GM12878 (cell line): ENCODE measurements around the gene RBP3. TPM values are rescaled to one million over a fixed set of nuclear protein-coding genes. Genes with fewer than 3 reads are reported as not detected.

Experiments used
- ATAC-seq: fragments of 200-7000 bp; cut with Tn5 transposase; 3 replicates; pipeline ENCODE4 v1.9.1; 2020; ENCODE audit warnings: mild to moderate bottlenecking, moderate library complexity
- BruUV-seq: library from RNA; stranded (reverse); fragments of 400-500 nt; replicated peaks from 2 replicates; lab custom pipeline; 2021; lab: Mats Ljungman, UMichigan
- CTCF ChIA-PET: fragments of 300-600 bp; sonication (Branson Sonifier 250); formaldehyde crosslinking; extraction: SDS; loops from one replicate; lab custom pipeline; 2021; ENCODE audit warnings: inconsistent platforms; lab: Yijun Ruan, JAX
- POLR2A ChIA-PET: fragments of 350-600 bp; formaldehyde crosslinking; extraction: SDS; loops from one replicate; lab custom pipeline; 2021; ENCODE audit warnings: inconsistent platforms; lab: Charles Lee
- RAD21 ChIA-PET: fragments of 300-600 bp; sonication (Branson Sonifier 250); formaldehyde crosslinking; loops from one replicate; lab custom pipeline; 2023; ENCODE audit warnings: antibody characterized with exemption; ENCODE audit not compliant: unreplicated experiment; lab: Charles Lee
- SMC1A ChIA-PET: fragments of 300-600 bp; sonication (Branson Sonifier 250); formaldehyde crosslinking; loops from one replicate; lab custom pipeline; 2023; ENCODE audit not compliant: unreplicated experiment, uncharacterized antibody; lab: Charles Lee
- DNase-seq: peaks from one replicate; pipeline ENCODE4 v3.0.0-alpha.2; 2011; ENCODE audit warnings: low read depth, low spot score
- FAIRE-seq: peaks from 3 replicates; lab custom pipeline; 2011; peaks lifted over from hg19 to GRCh38; lab: Jason Lieb, UNC
- H2AFZ ChIP-seq: 2 replicates; pipeline ENCODE4 v1.6.0; 2011; ENCODE audit warnings: low read depth, low read length, control low read depth; ENCODE audit not compliant: control insufficient read depth
- H3K27ac ChIP-seq: 2 replicates; pipeline ENCODE4 v1.5.1; 2011; ENCODE audit warnings: control low read depth; ENCODE audit not compliant: control insufficient read depth, insufficient read depth
- H3K27me3 ChIP-seq, 2 experiments: replicated peaks in 1 of 2; 2 replicates each; pipeline versions ENCODE4 v1.6.0 to v1.6.1; 2011; ENCODE audit warnings: low read length in 1 of 2; ENCODE audit not compliant: control insufficient read depth in 2 of 2, insufficient read depth in 2 of 2
- H3K36me3 ChIP-seq, 2 experiments: 2 replicates each; pipeline ENCODE4 v1.5.1; 2011; ENCODE audit warnings: low read length in 1 of 2; ENCODE audit not compliant: control insufficient read depth in 2 of 2, insufficient read depth in 2 of 2
- H3K4me1 ChIP-seq: 2 replicates; pipeline ENCODE4 v1.6.1; 2011; ENCODE audit warnings: mild to moderate bottlenecking, low read length, moderate library complexity, mixed read lengths; ENCODE audit not compliant: control insufficient read depth, insufficient read depth
- H3K4me2 ChIP-seq: 2 replicates; pipeline ENCODE4 v1.6.0; 2011; ENCODE audit warnings: control low read depth; ENCODE audit not compliant: control insufficient read depth, insufficient read depth
- H3K4me3 ChIP-seq: fragments of 200-600 bp; sonication (generic); 2 replicates; pipeline ENCODE4 v1.5.1; 2016
- H3K79me2 ChIP-seq: 2 replicates; pipeline ENCODE4 v1.6.0; 2011; ENCODE audit warnings: low read length; ENCODE audit not compliant: control insufficient read depth, insufficient read depth
- H3K9ac ChIP-seq: 2 replicates; pipeline ENCODE4 v1.8.0; 2011; ENCODE audit warnings: low read length, control low read depth, mixed read lengths; ENCODE audit not compliant: control insufficient read depth, insufficient read depth
- H3K9me3 ChIP-seq: replicated peaks from 3 replicates; pipeline ENCODE4 v1.5.1; 2011; ENCODE audit warnings: mild to moderate bottlenecking, low read length; ENCODE audit not compliant: control insufficient read depth, insufficient read depth
- H4K20me1 ChIP-seq: 2 replicates; pipeline ENCODE4 v1.6.0; 2011; ENCODE audit not compliant: control insufficient read depth, insufficient read depth
- BACH1 ChIP-seq: fragments of 450-650 bp; IDR thresholded peaks from 2 replicates; pipeline ENCODE4 v1.6.1; 2017; ENCODE audit warnings: mild to moderate bottlenecking, borderline replicate concordance
- EED ChIP-seq: sonication (generic); IDR thresholded peaks from 2 replicates; pipeline ENCODE4 v1.6.1; 2016; ENCODE audit warnings: antibody characterized with exemption, low read depth
- EP300 ChIP-seq, 2 experiments: fragments of 150-350 bp in 1 of 2; IDR thresholded peaks; 2 replicates each; pipeline ENCODE4 v1.6.1; 2011 to 2012; ENCODE audit warnings: low read depth in 2 of 2, low read length in 2 of 2, borderline replicate concordance in 1 of 2, improper control_type of control experiment in 1 of 2, inconsistent platforms in 1 of 2; ENCODE audit not compliant: control insufficient read depth in 1 of 2
- FOS ChIP-seq: IDR thresholded peaks from 3 replicates; pipeline ENCODE4 v1.6.1; 2011; ENCODE audit warnings: borderline replicate concordance; ENCODE audit not compliant: insufficient read length; ENCODE audit errors: extremely low read depth
- JUND ChIP-seq: IDR thresholded peaks from 2 replicates; pipeline ENCODE4 v1.6.1; 2012; ENCODE audit warnings: low read depth, mild to moderate bottlenecking, low read length, improper control_type of control experiment, moderate library complexity
- LARP7 ChIP-seq: fragments of 450-650 bp; IDR thresholded peaks from 2 replicates; pipeline ENCODE4 v1.6.1; 2017; ENCODE audit warnings: mild to moderate bottlenecking
- MXI1 ChIP-seq: fragments of 150-350 bp; IDR thresholded peaks from 2 replicates; pipeline ENCODE4 v1.6.1; 2011; ENCODE audit warnings: low read depth, mild to moderate bottlenecking, inconsistent platforms, low read length, improper control_type of control experiment
- NR2C2 ChIP-seq: IDR thresholded peaks from 2 replicates; pipeline ENCODE4 v1.6.1; 2011; ENCODE audit warnings: borderline replicate concordance, low read depth; ENCODE audit not compliant: control insufficient read depth, insufficient read length
- POLR2AphosphoS2 ChIP-seq: IDR thresholded peaks from 2 replicates; pipeline ENCODE4 v1.6.1; 2011; ENCODE audit warnings: low read depth, mild to moderate bottlenecking, low read length, improper control_type of control experiment, moderate library complexity
- RAD21 ChIP-seq: IDR thresholded peaks from 2 replicates; pipeline ENCODE4 v1.6.1; 2011; ENCODE audit warnings: mild to moderate bottlenecking, low read depth, low read length, moderate library complexity; ENCODE audit not compliant: insufficient read depth
- RAD51 ChIP-seq: fragments of 450-650 bp; IDR thresholded peaks from 2 replicates; pipeline ENCODE4 v1.6.1; 2016; ENCODE audit warnings: moderate library complexity, mild to moderate bottlenecking, inconsistent platforms
- SIN3A ChIP-seq: IDR thresholded peaks from 2 replicates; pipeline ENCODE4 v1.6.1; 2012; ENCODE audit warnings: low read depth, low read length, improper control_type of control experiment
- SMAD1 ChIP-seq: fragments of 450-650 bp; IDR thresholded peaks from 2 replicates; pipeline ENCODE4 v1.6.1; 2018; ENCODE audit warnings: mild to moderate bottlenecking, low read depth; ENCODE audit not compliant: partially characterized antibody
- STAT3 ChIP-seq: IDR thresholded peaks from 2 replicates; pipeline ENCODE4 v1.6.1; 2011; ENCODE audit warnings: low read depth, low read length, improper control_type of control experiment
- WGBS: methylation state at CpG from one replicate; pipeline ENCODE4 v1.1.6; 2016; ENCODE audit warnings: low lambda C conversion rate; ENCODE audit not compliant: insufficient replicate concordance, insufficient coverage; ENCODE audit errors: missing lambda C conversion rate; 5-methylcytosine and 5-hydroxymethylcytosine counted together
- in situ Hi-C: fragments of 300-500 bp; cut with MboI; formaldehyde crosslinking; loops from 9 replicates; pipeline ENCODE4 v1.14.3; 2018; ENCODE audit warnings: mixed read lengths
- intact Hi-C: fragments of 100-400 bp; cut with micrococcal nuclease; formaldehyde crosslinking; loops from one replicate; pipeline ENCODE4 v1.14.2; 2022; ENCODE audit not compliant: unreplicated experiment
- polyA plus RNA-seq, 11 experiments: library from polyadenylated mRNA; depleted of rRNA in 4 of 11; unstranded in 6 of 11; stranded (reverse) in 5 of 11; fragments of >200 nt; fragmentation: Nextera tagmentation in 4 of 11; fragmentation: Illumina TruSeq in 1 of 11; extraction: Ambion mirVana in 4 of 11; extraction: Trizol in 1 of 11; gene quantifications; 1 replicate in 1 of 11; 2 replicates in 10 of 11; pipeline versions ENCODE4 v1.2.1 to v1.2.3, GENCODE V29; 2011 to 2016; ENCODE audit warnings: inconsistent platforms in 2 of 11, missing spikeins in 2 of 11, low read depth in 1 of 11
- total RNA-seq, 4 experiments: library from RNA; depleted of rRNA in 3 of 4; stranded (reverse); fragments of >200 nt in 3 of 4; fragmentation: Illumina TruSeq in 1 of 4; extraction: Trizol in 1 of 4; gene quantifications; 2 replicates each; pipeline versions ENCODE4 v1.2.1 to v1.2.3, GENCODE V29; 2013 to 2021
- TF ChIP-seq, protein P1 (sequence below): fragments of 450-650 bp; IDR thresholded peaks from 2 replicates; pipeline ENCODE4 v1.6.1; 2017; ENCODE audit warnings: low read depth, mild to moderate bottlenecking, moderate library complexity
- TF ChIP-seq, protein P2 (sequence below): fragments of 450-650 bp; IDR thresholded peaks from 2 replicates; pipeline ENCODE4 v1.6.1; 2016; ENCODE audit warnings: mild to moderate bottlenecking
- TF ChIP-seq, protein P3 (sequence below): fragments of 150-350 bp; IDR thresholded peaks from 2 replicates; pipeline ENCODE4 v1.6.1; 2014; ENCODE audit warnings: mild to moderate bottlenecking, low read depth, low read length

The RBP3 gene
- total and polyA plus RNA-seq, 10 of the 15 experiments (the other 5 are each of a cell fraction or from before 2014, with no cell fraction given), result not detected

DNA sequence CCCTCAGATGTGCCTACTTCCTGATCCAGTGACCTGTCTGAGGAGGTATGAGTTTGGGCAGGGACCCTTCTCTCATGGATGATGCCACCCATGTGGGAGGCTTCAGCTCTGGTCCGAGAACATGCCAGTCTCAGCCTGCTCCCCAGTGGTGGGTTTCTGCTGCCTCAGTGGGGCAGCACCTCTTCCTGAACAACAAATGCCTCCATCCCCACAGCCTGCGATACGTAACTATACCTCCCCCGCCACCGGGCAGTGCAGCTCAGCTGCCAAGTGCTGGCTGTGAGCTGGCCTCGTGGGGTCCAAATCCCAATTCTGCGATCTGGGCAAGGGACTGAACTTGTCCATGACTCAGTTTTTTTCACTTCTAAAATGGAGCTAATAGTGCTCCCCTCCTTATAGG is 45.1 kb upstream of the RBP3 start:
- DNase-seq (no peak), FAIRE-seq (no peak), ATAC-seq (no peak)
- H3K4me3 ChIP-seq, result no peak overlapping the region
- ChIA-PET CTCF (interaction anchor here (1.6 kb wide), 1 partner anchor 255 kb away, joined by 8 read pairs; no protein-coding TSS in a partner anchor), POLR2A (no interaction called here), SMC1A (interaction anchor here (1.1 kb wide), 1 partner anchor 278 kb away, joined by 4 read pairs; no protein-coding TSS in a partner anchor), RAD21 (interaction anchor here (1.6 kb wide), 1 partner anchor 9 kb away, joined by 4 read pairs; no protein-coding TSS in a partner anchor)
- H4K20me1 ChIP-seq, result no peaks in the 10 kb centered on the region
- H3K36me3 ChIP-seq, result no peaks in the 10 kb centered on the region
- H2AFZ ChIP-seq, result no peak overlapping the region
- in situ Hi-C loops (no loop called here), intact Hi-C loops (no loop called here)
- H3K4me2 ChIP-seq, result no peak overlapping the region
- peaks cover 3 to 4% of the 10 kb centered on the region in 2 experiments; a peak in 3 of 4 replicates for H3K27me3 ChIP-seq
- no peak overlapping the region for H3K9ac ChIP-seq
- H3K4me1 ChIP-seq, result no peaks in the 10 kb centered on the region
- H3K27ac ChIP-seq, result no peak overlapping the region
- H3K79me2 ChIP-seq, result no peaks in the 10 kb centered on the region
- no TSS peak for BruUV-seq
- no peaks in the 10 kb centered on the region for H3K9me3 ChIP-seq
- TF ChIP-seq, protein P1, sequence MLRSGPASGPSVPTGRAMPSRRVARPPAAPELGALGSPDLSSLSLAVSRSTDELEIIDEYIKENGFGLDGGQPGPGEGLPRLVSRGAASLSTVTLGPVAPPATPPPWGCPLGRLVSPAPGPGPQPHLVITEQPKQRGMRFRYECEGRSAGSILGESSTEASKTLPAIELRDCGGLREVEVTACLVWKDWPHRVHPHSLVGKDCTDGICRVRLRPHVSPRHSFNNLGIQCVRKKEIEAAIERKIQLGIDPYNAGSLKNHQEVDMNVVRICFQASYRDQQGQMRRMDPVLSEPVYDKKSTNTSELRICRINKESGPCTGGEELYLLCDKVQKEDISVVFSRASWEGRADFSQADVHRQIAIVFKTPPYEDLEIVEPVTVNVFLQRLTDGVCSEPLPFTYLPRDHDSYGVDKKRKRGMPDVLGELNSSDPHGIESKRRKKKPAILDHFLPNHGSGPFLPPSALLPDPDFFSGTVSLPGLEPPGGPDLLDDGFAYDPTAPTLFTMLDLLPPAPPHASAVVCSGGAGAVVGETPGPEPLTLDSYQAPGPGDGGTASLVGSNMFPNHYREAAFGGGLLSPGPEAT, result no peak
- TF ChIP-seq LARP7, result no peak
- TF ChIP-seq, protein P2, sequence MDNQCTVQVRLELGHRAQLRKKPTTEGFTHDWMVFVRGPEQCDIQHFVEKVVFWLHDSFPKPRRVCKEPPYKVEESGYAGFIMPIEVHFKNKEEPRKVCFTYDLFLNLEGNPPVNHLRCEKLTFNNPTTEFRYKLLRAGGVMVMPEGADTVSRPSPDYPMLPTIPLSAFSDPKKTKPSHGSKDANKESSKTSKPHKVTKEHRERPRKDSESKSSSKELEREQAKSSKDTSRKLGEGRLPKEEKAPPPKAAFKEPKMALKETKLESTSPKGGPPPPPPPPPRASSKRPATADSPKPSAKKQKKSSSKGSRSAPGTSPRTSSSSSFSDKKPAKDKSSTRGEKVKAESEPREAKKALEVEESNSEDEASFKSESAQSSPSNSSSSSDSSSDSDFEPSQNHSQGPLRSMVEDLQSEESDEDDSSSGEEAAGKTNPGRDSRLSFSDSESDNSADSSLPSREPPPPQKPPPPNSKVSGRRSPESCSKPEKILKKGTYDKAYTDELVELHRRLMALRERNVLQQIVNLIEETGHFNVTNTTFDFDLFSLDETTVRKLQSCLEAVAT, result no peak
- no peak for TF ChIP-seq JUND
- TF ChIP-seq BACH1, result no peak
- TF ChIP-seq EED, result no peak
- TF ChIP-seq EP300 (IDR thresholded peaks at IDR 0.05; ENCODE audit: borderline replicate concordance in 1 of 2, control insufficient read depth in 1 of 2, low read depth in 2 of 2, low read length in 2 of 2), result no peak
- TF ChIP-seq RAD21, result no peak
- TF ChIP-seq POLR2AphosphoS2, result no peak
- no peak for TF ChIP-seq FOS
- TF ChIP-seq, protein P3, sequence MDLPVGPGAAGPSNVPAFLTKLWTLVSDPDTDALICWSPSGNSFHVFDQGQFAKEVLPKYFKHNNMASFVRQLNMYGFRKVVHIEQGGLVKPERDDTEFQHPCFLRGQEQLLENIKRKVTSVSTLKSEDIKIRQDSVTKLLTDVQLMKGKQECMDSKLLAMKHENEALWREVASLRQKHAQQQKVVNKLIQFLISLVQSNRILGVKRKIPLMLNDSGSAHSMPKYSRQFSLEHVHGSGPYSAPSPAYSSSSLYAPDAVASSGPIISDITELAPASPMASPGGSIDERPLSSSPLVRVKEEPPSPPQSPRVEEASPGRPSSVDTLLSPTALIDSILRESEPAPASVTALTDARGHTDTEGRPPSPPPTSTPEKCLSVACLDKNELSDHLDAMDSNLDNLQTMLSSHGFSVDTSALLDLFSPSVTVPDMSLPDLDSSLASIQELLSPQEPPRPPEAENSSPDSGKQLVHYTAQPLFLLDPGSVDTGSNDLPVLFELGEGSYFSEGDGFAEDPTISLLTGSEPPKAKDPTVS, result no peak
- no peak for TF ChIP-seq STAT3
- TF ChIP-seq SMAD1, result no peak
- TF ChIP-seq SIN3A, result no peak
- TF ChIP-seq MXI1, result no peak
- no peak for TF ChIP-seq NR2C2
- TF ChIP-seq RAD51, result no peak
- 41% methylated on average over 7 of the region's 7 CpGs for WGBS
